Measurements from ENCODE around the gene SLK. TPM values are rescaled to one million over a fixed set of nuclear protein-coding genes. Genes with fewer than 3 reads are reported as not detected.

SLK gene
- total RNA-seq, 1 experiment from 2014 or later, result 71.9 TPM

DNA sequence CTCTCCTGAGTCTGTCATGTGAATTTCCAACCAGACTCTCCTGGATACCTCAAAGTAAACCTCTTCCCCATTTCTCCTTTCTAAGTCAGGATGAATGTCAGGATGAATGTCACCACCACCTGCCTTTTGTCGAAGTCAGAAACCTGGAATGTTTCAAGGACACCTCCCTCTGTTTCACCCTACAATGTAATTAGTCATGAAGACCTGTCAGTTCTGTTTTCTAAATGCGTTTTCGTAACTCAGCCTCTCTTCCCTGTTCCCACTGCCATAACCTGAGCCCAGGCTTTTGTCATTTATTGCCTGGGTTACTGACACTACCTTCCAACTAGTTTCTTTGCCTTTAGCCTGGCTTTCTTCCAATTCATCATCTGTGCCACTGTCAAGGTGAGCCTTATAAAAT is 43.4 kb upstream of the SLK start:
- H3K4me3 Mint-ChIP-seq (ENCODE audit: unreplicated experiment), result no peak overlapping the region
- no peaks in the 10 kb centered on the region for H3K27me3 Mint-ChIP-seq (ENCODE audit: insufficient read depth, unreplicated experiment)
- TF ChIP-seq CTCF (IDR thresholded peaks at IDR 0.05; ENCODE audit: unreplicated experiment), result no peak
- ChIA-PET POLR2A (interaction anchor here (0.9 kb wide), 1 partner anchor 14 kb away, joined by 3 read pairs; no protein-coding TSS in a partner anchor), CTCF (no interaction called here)
- H3K4me1 Mint-ChIP-seq (ENCODE audit: insufficient read depth, unreplicated experiment), result no peaks in the 10 kb centered on the region
- H3K27ac Mint-ChIP-seq (ENCODE audit: low read depth, unreplicated experiment), result no peak overlapping the region
- peak; percentile 9 for DNase-seq (ENCODE audit: unreplicated experiment)
- intact Hi-C loops (cut with micrococcal nuclease), result no loop called here
- no peaks in the 10 kb centered on the region for H3K9me3 Mint-ChIP-seq (ENCODE audit: unreplicated experiment)
- BruUV-seq (replicated peaks), result no TSS peak
- no peaks in the 10 kb centered on the region for H3K36me3 Mint-ChIP-seq (ENCODE audit: insufficient read depth, unreplicated experiment)

DNA sequence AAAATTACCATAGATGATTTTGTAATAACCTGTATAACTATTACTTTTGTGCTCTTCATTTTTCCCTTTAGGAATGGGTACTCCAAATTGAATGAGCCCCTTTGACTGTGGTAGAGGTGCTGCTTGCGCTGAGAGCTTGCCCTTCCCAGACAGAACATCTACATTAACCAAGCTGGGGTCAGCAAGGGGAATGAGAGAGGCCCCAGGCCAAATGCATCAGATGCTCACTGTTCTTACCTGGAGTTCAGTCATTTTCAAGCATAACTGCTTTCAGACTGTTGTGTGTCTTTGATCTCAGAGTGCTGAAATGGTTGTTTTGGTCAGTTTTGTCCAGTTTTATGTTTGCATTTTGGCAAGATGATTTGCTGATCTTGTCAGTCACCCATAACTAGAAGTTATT is 41.3 kb upstream of the SLK start:
- H3K27ac Mint-ChIP-seq (ENCODE audit: low read depth, unreplicated experiment), result no peak overlapping the region
- ChIA-PET CTCF (interaction anchor here (0.6 kb wide), 1 partner anchor 125 kb away, joined by 3 read pairs; no protein-coding TSS in a partner anchor), POLR2A (interaction anchor here (0.8 to 0.9 kb wide), 2 partner anchors 10 to 195 kb away, joined by 3 read pairs; no protein-coding TSS in a partner anchor)
- no peak overlapping the region for H3K4me3 Mint-ChIP-seq (ENCODE audit: unreplicated experiment)
- no peak for TF ChIP-seq CTCF (IDR thresholded peaks at IDR 0.05; ENCODE audit: unreplicated experiment)
- H3K27me3 Mint-ChIP-seq (ENCODE audit: insufficient read depth, unreplicated experiment), result no peaks in the 10 kb centered on the region
- no TSS peak for BruUV-seq (replicated peaks)
- no peaks in the 10 kb centered on the region for H3K36me3 Mint-ChIP-seq (ENCODE audit: insufficient read depth, unreplicated experiment)
- no peaks in the 10 kb centered on the region for H3K9me3 Mint-ChIP-seq (ENCODE audit: unreplicated experiment)
- intact Hi-C loops (cut with micrococcal nuclease), result no loop called here
- no peaks in the 10 kb centered on the region for H3K4me1 Mint-ChIP-seq (ENCODE audit: insufficient read depth, unreplicated experiment)
- DNase-seq (ENCODE audit: unreplicated experiment), result no peak

DNA sequence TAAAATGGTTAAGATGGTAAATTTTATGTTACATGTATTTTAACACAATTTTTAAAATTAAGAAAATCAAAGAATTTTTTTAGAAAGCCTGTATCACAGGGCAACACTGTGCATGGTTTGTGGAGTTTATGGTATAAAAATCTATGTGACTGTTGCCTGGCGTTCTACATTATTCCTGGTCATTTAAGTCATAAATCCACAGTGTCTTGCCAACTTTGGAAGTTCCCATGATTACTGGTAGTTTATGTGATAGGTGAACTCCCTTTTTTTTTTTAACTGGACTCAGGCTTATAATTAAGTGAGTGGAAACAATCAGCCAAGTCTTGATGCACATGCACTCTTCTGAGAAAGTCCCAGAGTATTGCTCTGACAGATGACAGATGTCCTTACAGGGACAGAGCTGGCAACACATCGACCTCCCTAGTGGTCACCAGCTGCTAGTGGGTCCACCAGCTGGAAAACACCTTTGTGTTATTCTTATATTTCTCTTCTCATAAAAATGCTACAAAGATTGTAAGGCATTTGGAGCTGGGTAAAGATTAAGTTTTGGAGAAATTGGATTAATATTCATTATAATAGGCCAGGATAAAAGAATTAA is 40.1 kb upstream of the SLK start:
- DNase-seq (ENCODE audit: unreplicated experiment), result no peak
- BruUV-seq (replicated peaks), result no TSS peak
- CTCF ChIA-PET, result no interaction called here
- Mint-ChIP-seq H3K36me3 (ENCODE audit: insufficient read depth, unreplicated experiment) (no peaks in the 10 kb centered on the region), H3K27ac (ENCODE audit: low read depth, unreplicated experiment) (no peak overlapping the region), H3K9me3 (ENCODE audit: unreplicated experiment) (no peaks in the 10 kb centered on the region), H3K27me3 (ENCODE audit: insufficient read depth, unreplicated experiment) (no peaks in the 10 kb centered on the region), H3K4me3 (ENCODE audit: unreplicated experiment) (no peak overlapping the region), H3K4me1 (ENCODE audit: insufficient read depth, unreplicated experiment) (no peaks in the 10 kb centered on the region)
- TF ChIP-seq CTCF (IDR thresholded peaks at IDR 0.05; ENCODE audit: unreplicated experiment), result no peak
- intact Hi-C loops (cut with micrococcal nuclease), result no loop called here
- POLR2A ChIA-PET, result no interaction called here

- H3K4me3 Mint-ChIP-seq (ENCODE audit: unreplicated experiment), result no peak overlapping the region
- no peaks in the 10 kb centered on the region for H3K27me3 Mint-ChIP-seq (ENCODE audit: insufficient read depth, unreplicated experiment)
- H3K4me1 Mint-ChIP-seq (ENCODE audit: insufficient read depth, unreplicated experiment), result no peaks in the 10 kb centered on the region
- ChIA-PET POLR2A (interaction anchor here (0.8 to 1.6 kb wide), 3 partner anchors 13 to 39 kb away, joined by 3 to 4 read pairs (median 3); no protein-coding TSS in a partner anchor), CTCF (interaction anchor here (1.0 kb wide), 1 partner anchor 9 kb away, joined by 3 read pairs; no protein-coding TSS in a partner anchor)
- intact Hi-C loops (cut with micrococcal nuclease), result no loop called here
- H3K36me3 Mint-ChIP-seq (ENCODE audit: insufficient read depth, unreplicated experiment), result no peaks in the 10 kb centered on the region
- BruUV-seq (replicated peaks), result no TSS peak
- no peak for TF ChIP-seq CTCF (IDR thresholded peaks at IDR 0.05; ENCODE audit: unreplicated experiment)
- no peaks in the 10 kb centered on the region for H3K9me3 Mint-ChIP-seq (ENCODE audit: unreplicated experiment)
- no peak overlapping the region for H3K27ac Mint-ChIP-seq (ENCODE audit: low read depth, unreplicated experiment)
- no peak for DNase-seq (ENCODE audit: unreplicated experiment)
Measured at GRCh38 chr10:103928784-103929183, 38.2 kb upstream of the SLK start.

Data from MCF 10A (cell line).